Adrenal gland (tissue), 5 donors: ENCODE measurements around the gene IQCM.

Experiments used
- POLR2A ChIP-seq, 2 donors: fragments of 450-650 bp; IDR thresholded peaks; one replicate each; pipeline ENCODE4 v1.6.1; 2017; ENCODE audit warnings: antibody characterized with exemption in 2 of 2, mild to moderate bottlenecking in 2 of 2, moderate library complexity in 1 of 2
- TF ChIP-seq, protein P1 (sequence below), 6 experiments: fragments of 450-650 bp in 4 of 6; fragments of 200-600 bp in 2 of 6; sonication (generic) in 1 of 6; IDR thresholded peaks; 1 replicate in 5 of 6; 2 replicates in 1 of 6; pipeline versions ENCODE4 v1.5.1 to v1.8.0; 2016 to 2021; ENCODE audit warnings: antibody characterized with exemption in 6 of 6, mild to moderate bottlenecking in 2 of 6, moderate library complexity in 1 of 6
- donor health status: DM: no; HTN: no; CAD: no.

DNA sequence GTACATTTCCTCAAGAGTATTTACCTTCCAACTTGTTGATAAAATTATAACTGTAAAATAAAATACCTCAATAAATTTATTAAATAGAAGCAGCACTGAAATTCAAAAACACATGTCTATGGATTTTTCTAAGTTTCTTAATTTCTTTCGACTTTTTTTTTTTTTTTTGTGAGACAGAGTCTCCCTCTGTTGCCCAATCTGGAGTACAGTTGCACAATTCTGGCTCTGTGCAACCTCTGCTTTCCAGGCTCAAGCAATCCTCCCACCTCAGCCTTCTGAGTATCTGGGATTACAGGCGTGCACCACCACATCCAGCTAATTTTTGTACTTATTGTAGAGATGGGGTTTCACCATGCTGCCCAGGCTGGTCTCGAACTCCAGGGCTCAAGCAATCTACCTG, 79.8 kb downstream of the IQCM start:
- TF ChIP-seq, protein P1, sequence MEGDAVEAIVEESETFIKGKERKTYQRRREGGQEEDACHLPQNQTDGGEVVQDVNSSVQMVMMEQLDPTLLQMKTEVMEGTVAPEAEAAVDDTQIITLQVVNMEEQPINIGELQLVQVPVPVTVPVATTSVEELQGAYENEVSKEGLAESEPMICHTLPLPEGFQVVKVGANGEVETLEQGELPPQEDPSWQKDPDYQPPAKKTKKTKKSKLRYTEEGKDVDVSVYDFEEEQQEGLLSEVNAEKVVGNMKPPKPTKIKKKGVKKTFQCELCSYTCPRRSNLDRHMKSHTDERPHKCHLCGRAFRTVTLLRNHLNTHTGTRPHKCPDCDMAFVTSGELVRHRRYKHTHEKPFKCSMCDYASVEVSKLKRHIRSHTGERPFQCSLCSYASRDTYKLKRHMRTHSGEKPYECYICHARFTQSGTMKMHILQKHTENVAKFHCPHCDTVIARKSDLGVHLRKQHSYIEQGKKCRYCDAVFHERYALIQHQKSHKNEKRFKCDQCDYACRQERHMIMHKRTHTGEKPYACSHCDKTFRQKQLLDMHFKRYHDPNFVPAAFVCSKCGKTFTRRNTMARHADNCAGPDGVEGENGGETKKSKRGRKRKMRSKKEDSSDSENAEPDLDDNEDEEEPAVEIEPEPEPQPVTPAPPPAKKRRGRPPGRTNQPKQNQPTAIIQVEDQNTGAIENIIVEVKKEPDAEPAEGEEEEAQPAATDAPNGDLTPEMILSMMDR (IDR thresholded peaks at IDR 0.05) = no peak
- no peak for TF ChIP-seq POLR2A (IDR thresholded peaks at IDR 0.05)
